Neural cell (in vitro differentiated cells): Measurements from ENCODE around the gene KLHL17. TPM values are rescaled to one million over a fixed set of nuclear protein-coding genes. Genes with fewer than 3 reads are reported as not detected.

Source experiments
- H2AFZ ChIP-seq: fragments of 200-600, 300-800 bp; sonication (generic), shearing (Covaris generic); 2 replicates; pipeline ENCODE4 v1.6.0; 2014; ENCODE audit warnings: low read depth, mild to moderate bottlenecking, antibody characterized with exemption, low read length, moderate library complexity
- H3F3A ChIP-seq: fragments of 200-600 bp; shearing (Covaris generic); 2 replicates; pipeline ENCODE4 v1.6.1; 2016; ENCODE audit warnings: mild to moderate bottlenecking, moderate library complexity, mixed read lengths, antibody characterized with exemption, low read length; ENCODE audit not compliant: insufficient read depth, poor library complexity, severe bottlenecking
- H3K27ac ChIP-seq: fragments of 200-600, 300-800 bp; sonication (generic), shearing (Covaris generic); 2 replicates; pipeline ENCODE4 v1.5.1; 2014; ENCODE audit warnings: mild to moderate bottlenecking, low read length, moderate library complexity
- H3K27me3 ChIP-seq: fragments of 300-800, 200-600 bp; sonication (generic), shearing (Covaris generic); 2 replicates; pipeline ENCODE4 v1.6.0; 2014; ENCODE audit warnings: mild to moderate bottlenecking, low read depth, low read length, moderate library complexity; ENCODE audit not compliant: insufficient read depth
- H3K36me3 ChIP-seq: fragments of 300-800, 200-600 bp; sonication (generic), shearing (Covaris generic); 2 replicates; pipeline ENCODE4 v1.5.1; 2014; ENCODE audit warnings: mild to moderate bottlenecking, antibody characterized with exemption, low read length, moderate library complexity; ENCODE audit not compliant: insufficient read depth
- H3K4me2 ChIP-seq: fragments of 300-800, 200-600 bp; sonication (generic), shearing (Covaris generic); 2 replicates; pipeline ENCODE4 v1.6.0; 2014; ENCODE audit warnings: mild to moderate bottlenecking, low read length
- H3K4me3 ChIP-seq: fragments of 300-800, 200-600 bp; sonication (generic), shearing (Covaris generic); 2 replicates; pipeline ENCODE4 v1.5.1; 2014; ENCODE audit warnings: mild to moderate bottlenecking, low read length, moderate library complexity
- H3K79me2 ChIP-seq: fragments of 200-600 bp; shearing (Covaris generic); replicated peaks from 2 replicates; pipeline ENCODE4 v1.6.0; 2014; ENCODE audit warnings: mild to moderate bottlenecking, low read length, moderate library complexity; ENCODE audit not compliant: insufficient read depth
- H3K9ac ChIP-seq: fragments of 300-800, 200-600 bp; sonication (generic), shearing (Covaris generic); 2 replicates; pipeline ENCODE4 v1.6.1; 2016; ENCODE audit warnings: mild to moderate bottlenecking, low read length, mixed read lengths
- H3K9me2 ChIP-seq: fragments of 200-600 bp; shearing (Covaris generic); 2 replicates; pipeline ENCODE4 v1.6.1; 2016; ENCODE audit warnings: mild to moderate bottlenecking, low read length, mixed read lengths; ENCODE audit not compliant: insufficient read depth
- H3K9me3 ChIP-seq: fragments of 200-600, 300-800 bp; sonication (generic), shearing (Covaris generic); 2 replicates; pipeline ENCODE4 v1.6.1; 2016; ENCODE audit warnings: mild to moderate bottlenecking, mixed run types, low read length, moderate library complexity, mixed read lengths
- H4K20me1 ChIP-seq: fragments of 200-600 bp; shearing (Covaris generic); 2 replicates; pipeline ENCODE4 v1.6.1; 2016; ENCODE audit warnings: mild to moderate bottlenecking, mixed run types; ENCODE audit not compliant: insufficient read depth
- EP300 ChIP-seq: fragments of 450-650 bp; conservative IDR thresholded peaks from 2 replicates; pipeline ENCODE4 v1.6.1; 2014; ENCODE audit warnings: antibody characterized with exemption, mild to moderate bottlenecking, moderate library complexity; ENCODE audit not compliant: poor library complexity, severe bottlenecking
- EZH2 ChIP-seq: fragments of 200-600, 300-800 bp; shearing (Covaris generic), sonication (generic); IDR thresholded peaks from 2 replicates; pipeline ENCODE4 v1.6.1; 2014; ENCODE audit warnings: antibody characterized with exemption, low read length, borderline replicate concordance, mild to moderate bottlenecking; ENCODE audit not compliant: insufficient read depth, poor library complexity, severe bottlenecking
- MXI1 ChIP-seq: fragments of 450-650 bp; conservative IDR thresholded peaks from 2 replicates; pipeline ENCODE4 v1.6.1; 2014; ENCODE audit warnings: antibody characterized with exemption, mild to moderate bottlenecking; ENCODE audit not compliant: poor library complexity, severe bottlenecking
- POLR2AphosphoS5 ChIP-seq: IDR thresholded peaks from 2 replicates; pipeline ENCODE4 v1.6.1; 2012
- RAD21 ChIP-seq: fragments of 450-650 bp; conservative IDR thresholded peaks from 2 replicates; pipeline ENCODE4 v1.6.1; 2014; ENCODE audit warnings: antibody characterized with exemption, mild to moderate bottlenecking, moderate library complexity
- REST ChIP-seq: IDR thresholded peaks from 2 replicates; pipeline ENCODE4 v1.6.1; 2012; ENCODE audit warnings: borderline replicate concordance
- SMC3 ChIP-seq: fragments of 450-650 bp; conservative IDR thresholded peaks from 2 replicates; pipeline ENCODE4 v1.6.1; 2014; ENCODE audit warnings: antibody characterized with exemption, mild to moderate bottlenecking, moderate library complexity; ENCODE audit not compliant: poor library complexity
- TAF1 ChIP-seq: IDR thresholded peaks from 2 replicates; pipeline ENCODE4 v1.6.1; 2012; ENCODE audit warnings: low read depth
- polyA plus RNA-seq: library from polyadenylated mRNA; depleted of rRNA; stranded (reverse); fragments of >200 nt; gene quantifications from 2 replicates; pipeline ENCODE4 v1.2.3, GENCODE V29; 2014
- TF ChIP-seq, protein P1 (sequence below): fragments of 450-650 bp; IDR thresholded peaks from 2 replicates; pipeline ENCODE4 v1.5.1; 2014; ENCODE audit warnings: antibody characterized with exemption, mild to moderate bottlenecking, moderate library complexity; ENCODE audit not compliant: poor library complexity, severe bottlenecking

The KLHL17 gene
- polyA plus RNA-seq, 1 donor from 2014 or later = 52.3 TPM

DNA sequence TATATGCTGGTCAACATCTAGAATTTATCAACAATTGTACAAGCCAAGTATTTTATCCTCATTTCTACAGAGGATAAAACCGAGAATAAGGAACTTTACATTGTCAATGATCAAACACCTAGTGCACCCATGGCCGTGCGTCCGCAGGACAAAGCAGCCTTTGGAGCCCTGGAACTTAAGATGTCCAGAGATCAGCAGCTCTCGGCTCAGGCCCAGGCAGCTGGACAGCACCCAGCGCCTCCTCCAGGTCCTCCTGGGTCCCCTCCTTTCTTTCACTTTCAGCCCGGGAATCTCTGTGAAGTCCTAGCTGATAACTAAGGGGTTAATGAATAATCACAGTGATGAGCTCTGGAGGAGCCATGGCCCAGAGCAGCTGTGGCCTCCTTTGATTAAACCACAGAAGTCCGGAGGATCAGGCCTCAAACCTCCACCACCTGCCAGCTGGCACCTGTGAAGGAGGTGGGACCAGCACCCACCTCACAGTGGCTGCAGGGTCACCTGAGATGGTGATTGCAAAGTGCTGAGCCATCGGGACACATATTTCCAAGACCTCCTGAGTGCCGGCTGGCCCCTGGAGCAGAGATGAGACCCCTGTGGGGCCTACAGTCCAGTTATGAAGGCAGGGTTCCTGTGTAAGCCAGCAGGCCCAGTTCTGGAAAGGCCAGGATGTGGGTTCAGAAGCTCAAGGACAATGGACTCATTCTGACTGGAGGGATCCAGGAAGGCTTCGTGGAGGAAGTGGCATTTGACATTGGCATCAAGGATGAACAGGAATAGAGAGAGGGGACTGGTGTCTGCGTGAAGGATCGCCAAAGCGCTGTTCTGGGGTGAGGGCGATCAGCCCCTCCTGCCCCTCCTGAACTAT, 48.3 kb upstream of the KLHL17 start:
- no peaks in the 10 kb centered on the region for H3K27me3 ChIP-seq
- H3K9me2 ChIP-seq = no peaks in the 10 kb centered on the region
- no peak overlapping the region for H3K27ac ChIP-seq
- no peak overlapping the region for H3K4me3 ChIP-seq
- no peaks in the 10 kb centered on the region for H3K36me3 ChIP-seq
- TF ChIP-seq, protein P1, sequence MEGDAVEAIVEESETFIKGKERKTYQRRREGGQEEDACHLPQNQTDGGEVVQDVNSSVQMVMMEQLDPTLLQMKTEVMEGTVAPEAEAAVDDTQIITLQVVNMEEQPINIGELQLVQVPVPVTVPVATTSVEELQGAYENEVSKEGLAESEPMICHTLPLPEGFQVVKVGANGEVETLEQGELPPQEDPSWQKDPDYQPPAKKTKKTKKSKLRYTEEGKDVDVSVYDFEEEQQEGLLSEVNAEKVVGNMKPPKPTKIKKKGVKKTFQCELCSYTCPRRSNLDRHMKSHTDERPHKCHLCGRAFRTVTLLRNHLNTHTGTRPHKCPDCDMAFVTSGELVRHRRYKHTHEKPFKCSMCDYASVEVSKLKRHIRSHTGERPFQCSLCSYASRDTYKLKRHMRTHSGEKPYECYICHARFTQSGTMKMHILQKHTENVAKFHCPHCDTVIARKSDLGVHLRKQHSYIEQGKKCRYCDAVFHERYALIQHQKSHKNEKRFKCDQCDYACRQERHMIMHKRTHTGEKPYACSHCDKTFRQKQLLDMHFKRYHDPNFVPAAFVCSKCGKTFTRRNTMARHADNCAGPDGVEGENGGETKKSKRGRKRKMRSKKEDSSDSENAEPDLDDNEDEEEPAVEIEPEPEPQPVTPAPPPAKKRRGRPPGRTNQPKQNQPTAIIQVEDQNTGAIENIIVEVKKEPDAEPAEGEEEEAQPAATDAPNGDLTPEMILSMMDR = no peak
- no peak for TF ChIP-seq MXI1
- TF ChIP-seq POLR2AphosphoS5 = no peak
- TF ChIP-seq TAF1 = no peak
- TF ChIP-seq SMC3 = no peak
- H4K20me1 ChIP-seq = no peaks in the 10 kb centered on the region
- no peaks in the 10 kb centered on the region for H3K9me3 ChIP-seq
- H3K4me2 ChIP-seq = no peak overlapping the region
- H2AFZ ChIP-seq = no peak overlapping the region
- H3K79me2 ChIP-seq = no peaks in the 10 kb centered on the region
- H3K9ac ChIP-seq = no peak overlapping the region
- H3F3A ChIP-seq = no peaks in the 10 kb centered on the region

- Histone ChIP-seq H3K27ac (no peak overlapping the region), H3K9me3 (no peaks in the 10 kb centered on the region), H2AFZ (no peak overlapping the region), H4K20me1 (no peaks in the 10 kb centered on the region), H3F3A (no peaks in the 10 kb centered on the region), H3K36me3 (no peaks in the 10 kb centered on the region), H3K9ac (no peak overlapping the region), H3K9me2 (no peaks in the 10 kb centered on the region), H3K4me2 (no peak overlapping the region), H3K79me2 (no peaks in the 10 kb centered on the region), H3K27me3 (no peaks in the 10 kb centered on the region), H3K4me3 (no peak overlapping the region)
- no peak for TF ChIP-seq RAD21
- no peak for TF ChIP-seq POLR2AphosphoS5
- no peak for TF ChIP-seq TAF1
- no peak for TF ChIP-seq EZH2
- no peak for TF ChIP-seq REST
- TF ChIP-seq SMC3 = no peak
- TF ChIP-seq EP300 = no peak
- no peak for TF ChIP-seq MXI1
- TF ChIP-seq, protein P1 = no peak
These were observed 47.6 kb upstream of the KLHL17 start for GRCh38 chr1:912740-913301.
